Stimulated activated CD4-positive, alpha-beta T cell treated with anti-CD3 and anti-CD28 coated beads, TNF-alpha, amount 100 ng/mL, for 4 hours (primary cell): ENCODE data around the gene CORO7.

ENCODE experiments used
- DNase-seq, 3 experiments: peaks; one replicate each; pipeline ENCODE4 v3.0.0-alpha.2; 2020; ENCODE audit warnings: low read depth in 3 of 3

The CORO7 gene

DNA sequence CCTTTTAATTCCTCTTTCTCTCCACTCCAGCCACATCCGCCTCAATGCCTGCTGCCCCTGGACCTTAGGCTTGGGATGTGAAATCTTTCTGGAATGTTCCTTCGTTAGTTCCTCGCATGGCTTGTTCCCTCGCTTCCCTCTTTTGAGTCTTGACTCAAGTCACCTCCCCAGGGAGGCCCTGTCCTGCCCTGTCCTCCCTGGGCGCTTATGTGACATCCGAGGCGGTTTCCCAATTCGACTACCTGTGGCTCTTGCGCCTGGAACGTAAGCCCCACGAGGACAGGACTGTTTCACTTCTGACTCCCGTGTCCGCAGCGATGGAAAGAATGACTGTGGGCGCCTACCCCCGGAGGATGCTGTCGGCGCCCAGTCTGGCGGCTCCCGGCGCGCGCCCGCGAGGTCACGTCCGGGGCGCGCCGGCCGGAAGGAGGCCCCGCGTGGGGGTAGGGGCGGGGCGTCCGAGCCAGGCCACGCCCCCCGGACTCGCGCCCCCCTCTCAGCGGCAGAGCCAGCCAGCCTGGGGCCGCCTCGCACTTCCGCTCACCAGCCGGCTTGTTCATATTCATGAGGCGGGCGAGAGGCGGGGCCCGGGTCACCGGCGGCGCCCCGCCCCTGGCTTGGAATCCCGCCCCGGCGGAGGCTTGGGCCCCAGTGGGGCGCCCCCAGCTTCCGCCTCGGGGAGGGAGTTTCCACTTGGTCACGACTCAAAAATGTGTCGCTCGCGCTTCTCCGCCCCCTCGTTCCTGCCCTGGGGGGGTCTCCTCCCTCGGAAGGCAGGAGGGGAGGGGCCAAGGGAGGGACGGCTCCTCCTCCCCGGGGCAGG is 109.0 kb downstream of the CORO7 start:
- peak; percentile 93 to 95 (median 94) for DNase-seq

DNA sequence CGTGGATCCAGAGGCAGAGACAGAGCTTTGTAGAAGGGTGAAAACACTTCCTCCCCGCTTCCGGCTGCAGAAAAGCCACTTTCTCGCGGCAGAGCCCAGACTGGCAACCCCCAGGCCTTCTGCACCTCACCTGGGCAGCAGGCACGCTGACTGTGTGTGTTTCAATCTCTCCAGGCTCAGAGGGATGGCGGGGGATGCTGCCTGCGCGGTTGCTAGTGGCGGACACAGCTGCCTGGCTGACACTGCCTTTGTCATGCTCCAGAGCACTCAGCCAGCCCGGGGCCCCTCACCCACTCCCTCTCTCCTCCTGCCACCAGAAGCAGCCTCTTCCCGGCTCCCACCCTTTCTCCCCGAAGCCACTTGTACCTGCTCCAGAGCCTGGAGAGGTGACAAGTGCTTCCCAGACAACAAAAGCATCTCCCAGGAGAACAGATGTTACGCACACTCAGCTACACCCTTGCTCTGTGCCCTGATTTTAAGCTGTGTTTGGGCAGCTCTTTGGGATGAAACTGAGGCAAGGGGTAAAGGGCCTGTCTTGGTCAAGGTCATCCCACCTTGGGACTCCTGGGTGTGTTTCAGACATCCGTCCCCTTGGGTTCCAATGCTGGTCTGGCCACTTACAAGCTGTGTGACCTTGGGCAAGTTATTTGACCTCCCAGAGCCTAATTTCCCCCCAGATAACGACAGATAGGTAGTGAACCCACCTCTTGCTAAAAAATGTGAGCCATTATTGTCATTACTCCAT is 109.8 kb downstream of the CORO7 start:
- no peak for DNase-seq
